ENCODE data around the gene POMZP3.
"Not testable (repeated sequence)": the region's sequence is repeated elsewhere in the genome, so short reads cannot be mapped to it uniquely, and the experiment has no call there.

- TF ChIP-seq, protein P1, sequence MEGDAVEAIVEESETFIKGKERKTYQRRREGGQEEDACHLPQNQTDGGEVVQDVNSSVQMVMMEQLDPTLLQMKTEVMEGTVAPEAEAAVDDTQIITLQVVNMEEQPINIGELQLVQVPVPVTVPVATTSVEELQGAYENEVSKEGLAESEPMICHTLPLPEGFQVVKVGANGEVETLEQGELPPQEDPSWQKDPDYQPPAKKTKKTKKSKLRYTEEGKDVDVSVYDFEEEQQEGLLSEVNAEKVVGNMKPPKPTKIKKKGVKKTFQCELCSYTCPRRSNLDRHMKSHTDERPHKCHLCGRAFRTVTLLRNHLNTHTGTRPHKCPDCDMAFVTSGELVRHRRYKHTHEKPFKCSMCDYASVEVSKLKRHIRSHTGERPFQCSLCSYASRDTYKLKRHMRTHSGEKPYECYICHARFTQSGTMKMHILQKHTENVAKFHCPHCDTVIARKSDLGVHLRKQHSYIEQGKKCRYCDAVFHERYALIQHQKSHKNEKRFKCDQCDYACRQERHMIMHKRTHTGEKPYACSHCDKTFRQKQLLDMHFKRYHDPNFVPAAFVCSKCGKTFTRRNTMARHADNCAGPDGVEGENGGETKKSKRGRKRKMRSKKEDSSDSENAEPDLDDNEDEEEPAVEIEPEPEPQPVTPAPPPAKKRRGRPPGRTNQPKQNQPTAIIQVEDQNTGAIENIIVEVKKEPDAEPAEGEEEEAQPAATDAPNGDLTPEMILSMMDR (IDR thresholded peaks at IDR 0.05; ENCODE audit: extremely low read depth in 1 of 2, insufficient read depth in 1 of 2, low read depth in 1 of 2, low read length in 2 of 2), result not testable (repeated sequence)
- not testable (repeated sequence) for TF ChIP-seq POLR2A (IDR thresholded peaks at IDR 0.05; ENCODE audit: low read depth, low read length); EZH2 (IDR thresholded peaks at IDR 0.05; ENCODE audit: borderline replicate concordance, low read depth, low read length, severe bottlenecking); JUN (IDR thresholded peaks at IDR 0.05; ENCODE audit: borderline replicate concordance, insufficient read depth, insufficient read length, low read depth)
These were observed 26.4 kb downstream of the POMZP3 start for GRCh38 chr7:76600650-76601049.
